HepG2 (cell line): ENCODE data around the gene MED25. TPM values are rescaled to one million over a fixed set of nuclear protein-coding genes. Genes with fewer than 3 reads are reported as not detected.

Experiments used
- ATAC-seq: fragments of 200-7000 bp; cut with Tn5 transposase; 3 replicates; pipeline ENCODE4 v1.9.1; 2020; ENCODE audit warnings: mild to moderate bottlenecking, moderate library complexity
- BruUV-seq: library from RNA; stranded (reverse); fragments of 400-500 nt; replicated peaks from 2 replicates; lab custom pipeline; 2021; lab: Mats Ljungman, UMichigan
- CTCF ChIA-PET: fragments of 300-600 bp; formaldehyde crosslinking; extraction: SDS; loops from one replicate; lab custom pipeline; 2021; ENCODE audit warnings: low total read pairs, inconsistent platforms, low intra/inter-chr PET ratio; lab: Yijun Ruan, JAX
- POLR2A ChIA-PET: fragments of 350-600 bp; sonication (Branson Sonifier 250); formaldehyde crosslinking; loops from one replicate; lab custom pipeline; 2020; ENCODE audit warnings: antibody characterized with exemption, inconsistent platforms; lab: Yijun Ruan, JAX
- DNase-seq: peaks from one replicate; pipeline ENCODE4 v3.0.0-alpha.2; 2015; ENCODE audit warnings: low spot score
- FAIRE-seq: peaks from 3 replicates; lab custom pipeline; 2011; peaks lifted over from hg19 to GRCh38; lab: Jason Lieb, UNC
- H2AFZ ChIP-seq: one replicate; pipeline ENCODE4 v1.6.1; 2011; ENCODE audit warnings: low read length, inconsistent platforms
- H3K27ac ChIP-seq: fragments of 300-600 bp; 3 replicates; pipeline ENCODE4 v1.8.0; 2011; ENCODE audit warnings: mixed run types, mild to moderate bottlenecking, mixed read lengths, low read length, inconsistent platforms; ENCODE audit not compliant: insufficient read depth; ENCODE audit errors: extremely low read length
- H3K27me3 ChIP-seq, 2 experiments: fragments of 200-600 bp in 1 of 2; 2 replicates in 1 of 2; 3 replicates in 1 of 2; pipeline versions ENCODE4 v1.6.0 to v1.8.0; 2011; ENCODE audit warnings: low read length in 2 of 2, mild to moderate bottlenecking in 2 of 2, moderate library complexity in 2 of 2, inconsistent platforms in 1 of 2; ENCODE audit not compliant: insufficient read depth in 2 of 2, control insufficient read depth in 1 of 2
- H3K36me3 ChIP-seq, 2 experiments: fragments of 200-600 bp in 1 of 2; replicated peaks in 1 of 2; 2 replicates in 1 of 2; 3 replicates in 1 of 2; pipeline versions ENCODE4 v1.5.1 to v1.8.0; 2011; ENCODE audit warnings: low read length in 2 of 2, inconsistent platforms in 1 of 2; ENCODE audit not compliant: insufficient read depth in 2 of 2, control insufficient read depth in 1 of 2
- H3K4me1 ChIP-seq: 2 replicates; pipeline ENCODE4 v1.5.1; 2012; ENCODE audit warnings: low read length, inconsistent platforms; ENCODE audit not compliant: insufficient read depth
- H3K4me2 ChIP-seq: 2 replicates; pipeline ENCODE4 v1.6.0; 2011; ENCODE audit warnings: low read depth, low read length, inconsistent platforms
- H3K4me3 ChIP-seq, 3 experiments: fragments of 200-600 bp in 1 of 3; sonication (generic), shearing (Covaris generic) in 1 of 3; replicated peaks in 1 of 3; 2 replicates each; pipeline ENCODE4 v1.5.1; 2011 to 2016; ENCODE audit warnings: low read length in 3 of 3, inconsistent platforms in 2 of 3, low read depth in 2 of 3, mild to moderate bottlenecking in 2 of 3, control low read depth in 1 of 3, mixed read lengths in 1 of 3; ENCODE audit not compliant: insufficient read depth in 1 of 3
- H3K79me2 ChIP-seq: one replicate; pipeline ENCODE4 v1.6.1; 2011; ENCODE audit warnings: low read length, inconsistent platforms; ENCODE audit not compliant: insufficient read depth
- H3K9ac ChIP-seq: 2 replicates; pipeline ENCODE4 v1.6.0; 2011; ENCODE audit warnings: mild to moderate bottlenecking, low read depth, low read length, inconsistent platforms; ENCODE audit not compliant: insufficient read depth
- H3K9me3 ChIP-seq: 2 replicates; pipeline ENCODE4 v1.5.1; 2012; ENCODE audit warnings: mild to moderate bottlenecking, low read length
- H4K20me1 ChIP-seq: 2 replicates; pipeline ENCODE4 v1.6.0; 2011; ENCODE audit warnings: inconsistent platforms, mild to moderate bottlenecking, low read length, moderate library complexity; ENCODE audit not compliant: insufficient read depth
- CENPBD1 ChIP-seq: sonication (generic); formaldehyde crosslinking; IDR thresholded peaks from 2 replicates; pipeline ENCODE4 v1.8.0; 2022; ENCODE audit warnings: missing genetic modification reagents, low read depth, mild to moderate bottlenecking, borderline replicate concordance
- HOXD1 ChIP-seq: sonication (generic); formaldehyde crosslinking; IDR thresholded peaks from 2 replicates; pipeline ENCODE4 v1.5.0; 2020; ENCODE audit warnings: missing genetic modification reagents
- ZNF143 ChIP-seq: sonication (generic); formaldehyde crosslinking; IDR thresholded peaks from 2 replicates; pipeline ENCODE4 v1.4.0; 2020; ENCODE audit warnings: missing genetic modification reagents
- WGBS: methylation state at CpG from one replicate; pipeline ENCODE4 v1.1.6; 2017; ENCODE audit warnings: low lambda C conversion rate; 5-methylcytosine and 5-hydroxymethylcytosine counted together
- in situ Hi-C: cut with HindIII; loops from 2 replicates; pipeline ENCODE4 v1.10.0; 2017; ENCODE audit warnings: low pct_unique_long_range_greater_than_20kb; ENCODE audit not compliant: extremely low pct_ligation_motif_present
- intact Hi-C: fragments of 100-400 bp; cut with micrococcal nuclease; formaldehyde crosslinking; loops from one replicate; pipeline ENCODE4 v1.10.0; 2022; ENCODE audit not compliant: unreplicated experiment
- polyA plus RNA-seq, 8 experiments: library from polyadenylated mRNA; depleted of rRNA in 3 of 8; stranded (reverse) in 7 of 8; unstranded in 1 of 8; fragments of >200 nt; fragmentation: Illumina TruSeq in 4 of 8; extraction: Trizol in 4 of 8; gene quantifications; 2 replicates each; pipeline versions ENCODE4 v1.2.1 to v1.2.3, GENCODE V29; 2011 to 2016; ENCODE audit warnings: low read depth in 4 of 8, missing spikeins in 1 of 8, mixed read lengths in 1 of 8; ENCODE audit not compliant: insufficient read depth in 1 of 8
- total RNA-seq, 5 experiments: library from RNA; depleted of rRNA; stranded (reverse); fragments of >200 nt; fragmentation: Illumina TruSeq; extraction: Trizol; gene quantifications; 2 replicates each; pipeline ENCODE4 v1.2.3, GENCODE V29; 2016; ENCODE audit warnings: low read depth in 1 of 5

The MED25 gene
- total and polyA plus RNA-seq, 2 of the 13 experiments (the other 11 are each of a cell fraction or from before 2014, with no cell fraction given) = 11.1 to 15.1 TPM

GRCh38 chr19:49836176-49837008 lies 18.3 kb downstream of the MED25 start:
- no peaks in the 10 kb centered on the region for H3K4me1 ChIP-seq
- FAIRE-seq = no peak
- no peak overlapping the region for H3K27ac ChIP-seq
- ATAC-seq = no peak
- TF ChIP-seq ZNF143 (CRISPR knock-in tag) (peak; percentile 70), CENPBD1 (CRISPR knock-in tag) (no peak)
- no peak overlapping the region for H3K4me2 ChIP-seq
- CTCF ChIA-PET = no interaction called here
- no TSS peak for BruUV-seq
- H2AFZ ChIP-seq = no peak overlapping the region
- no peaks in the 10 kb centered on the region for H3K79me2 ChIP-seq
- in situ Hi-C loops = no loop called here
- 96% methylated on average over 17 of the region's 20 CpGs for WGBS
- no peak for DNase-seq
- no peak overlapping the region for H3K9ac ChIP-seq
- H3K4me3 ChIP-seq = no peak overlapping the region
- no peaks in the 10 kb centered on the region for H3K27me3 ChIP-seq
- H4K20me1 ChIP-seq = no peaks in the 10 kb centered on the region
- POLR2A ChIA-PET = no interaction called here
- H3K36me3 ChIP-seq = peaks cover 22 to 64% of the 10 kb centered on the region in 2 experiments
- intact Hi-C loops = no loop called here
- H3K9me3 ChIP-seq = no peaks in the 10 kb centered on the region

GRCh38 chr19:49837009-49837310 lies 18.9 kb downstream of the MED25 start:
- WGBS = 83% methylated on average over 5 of the region's 5 CpGs
- no peak for ATAC-seq
- no peaks in the 10 kb centered on the region for H3K27me3 ChIP-seq
- intact Hi-C loops = no loop called here
- no peak overlapping the region for H3K4me2 ChIP-seq
- DNase-seq = no peak
- FAIRE-seq = no peak
- in situ Hi-C loops = no loop called here
- no peak overlapping the region for H3K4me3 ChIP-seq
- POLR2A ChIA-PET = no interaction called here
- H3K9me3 ChIP-seq = no peaks in the 10 kb centered on the region
- peaks cover 19 to 59% of the 10 kb centered on the region in 2 experiments for H3K36me3 ChIP-seq
- H4K20me1 ChIP-seq = no peaks in the 10 kb centered on the region
- H3K79me2 ChIP-seq = no peaks in the 10 kb centered on the region
- no peak for TF ChIP-seq HOXD1
- no peak overlapping the region for H3K9ac ChIP-seq
- BruUV-seq = no TSS peak
- no peak overlapping the region for H2AFZ ChIP-seq
- H3K4me1 ChIP-seq = no peaks in the 10 kb centered on the region
- CTCF ChIA-PET = no interaction called here
- no peak overlapping the region for H3K27ac ChIP-seq
